ENCODE measurements around the gene MTFR2.
A peak's percentile ranks its signal among the peaks of the same experiment; 100 is the strongest.

MTFR2 gene

GRCh38 chr6:136249811-136250685, at the start of gene MTFR2:
Gene MTFR2 (minus strand): TSS chr6:136250311. CDS start chr6:136249099, 1,212 bp downstream.
- H3K27me3 ChIP-seq (ENCODE audit: insufficient read depth, low read length), result no peaks in the 10 kb centered on the region
- H3K4me1 ChIP-seq (ENCODE audit: insufficient read depth, low read length), result peaks cover 12% of the 10 kb centered on the region
- peak within 1 kb of the TSS; percentile 67 for H3K4me3 ChIP-seq (ENCODE audit: low read length)
- no peaks in the 10 kb centered on the region for H3K36me3 ChIP-seq (ENCODE audit: insufficient read depth, low read length)
- H2AFZ ChIP-seq (ENCODE audit: low read depth, low read length), result peak within 1 kb of the TSS; percentile 33
- no peaks in the 10 kb centered on the region for H3K9me3 ChIP-seq (ENCODE audit: low read length)

- no peak overlapping the region for H2AFZ ChIP-seq (ENCODE audit: low read depth, low read length)
- H3K36me3 ChIP-seq (ENCODE audit: insufficient read depth, low read length), result no peaks in the 10 kb centered on the region
- H3K27me3 ChIP-seq (ENCODE audit: insufficient read depth, low read length), result no peaks in the 10 kb centered on the region
- H3K9me3 ChIP-seq (ENCODE audit: low read length), result no peaks in the 10 kb centered on the region
- no peak overlapping the region for H3K4me3 ChIP-seq (ENCODE audit: low read length)
- H3K4me1 ChIP-seq (ENCODE audit: insufficient read depth, low read length), result peaks cover 9% of the 10 kb centered on the region
Measured at GRCh38 chr6:136294621-136295020, 44.5 kb upstream of the MTFR2 start.

GRCh38 chr6:136290410-136291010, 40.4 kb upstream of the MTFR2 start:
- H3K9me3 ChIP-seq (ENCODE audit: low read length), result no peaks in the 10 kb centered on the region
- H3K27me3 ChIP-seq (ENCODE audit: insufficient read depth, low read length), result no peaks in the 10 kb centered on the region
- no peaks in the 10 kb centered on the region for H3K36me3 ChIP-seq (ENCODE audit: insufficient read depth, low read length)
- H3K4me3 ChIP-seq (ENCODE audit: low read length), result peak overlapping the region; percentile 92
- peak overlapping the region; percentile 47 for H2AFZ ChIP-seq (ENCODE audit: low read depth, low read length)
- H3K4me1 ChIP-seq (ENCODE audit: insufficient read depth, low read length), result peaks cover 22% of the 10 kb centered on the region

GRCh38 chr6:136289579-136290409, 39.7 kb upstream of the MTFR2 start, which contains the start of gene BCLAF1:
Gene BCLAF1 (minus strand): TSS chr6:136289846. CDS start chr6:136279866, 9,980 bp downstream.
- Histone ChIP-seq H2AFZ (ENCODE audit: low read depth, low read length) (peak within 1 kb of the TSS; percentile 47), H3K4me3 (ENCODE audit: low read length) (peak within 1 kb of the TSS; percentile 92), H3K27me3 (ENCODE audit: insufficient read depth, low read length) (no peaks in the 10 kb centered on the region), H3K9me3 (ENCODE audit: low read length) (no peaks in the 10 kb centered on the region), H3K36me3 (ENCODE audit: insufficient read depth, low read length) (no peaks in the 10 kb centered on the region), H3K4me1 (ENCODE audit: insufficient read depth, low read length) (peaks cover 23% of the 10 kb centered on the region)

GRCh38 chr6:136289327-136289578, 39.1 kb upstream of the MTFR2 start:
- no peaks in the 10 kb centered on the region for H3K27me3 ChIP-seq (ENCODE audit: insufficient read depth, low read length)
- peak overlapping the region; percentile 92 for H3K4me3 ChIP-seq (ENCODE audit: low read length)
- no peaks in the 10 kb centered on the region for H3K9me3 ChIP-seq (ENCODE audit: low read length)
- peak overlapping the region; percentile 39 for H2AFZ ChIP-seq (ENCODE audit: low read depth, low read length)
- peaks cover 25% of the 10 kb centered on the region for H3K4me1 ChIP-seq (ENCODE audit: insufficient read depth, low read length)
- no peaks in the 10 kb centered on the region for H3K36me3 ChIP-seq (ENCODE audit: insufficient read depth, low read length)

GRCh38 chr6:136288566-136289326, 38.6 kb upstream of the MTFR2 start:
- no peaks in the 10 kb centered on the region for H3K36me3 ChIP-seq (ENCODE audit: insufficient read depth, low read length)
- peak overlapping the region; percentile 92 for H3K4me3 ChIP-seq (ENCODE audit: low read length)
- H3K9me3 ChIP-seq (ENCODE audit: low read length), result no peaks in the 10 kb centered on the region
- H2AFZ ChIP-seq (ENCODE audit: low read depth, low read length), result no peak overlapping the region
- H3K4me1 ChIP-seq (ENCODE audit: insufficient read depth, low read length), result peaks cover 25% of the 10 kb centered on the region
- H3K27me3 ChIP-seq (ENCODE audit: insufficient read depth, low read length), result no peaks in the 10 kb centered on the region

GRCh38 chr6:136284909-136285308, 34.8 kb upstream of the MTFR2 start:
- H2AFZ ChIP-seq (ENCODE audit: low read depth, low read length), result no peak overlapping the region
- H3K9me3 ChIP-seq (ENCODE audit: low read length), result no peaks in the 10 kb centered on the region
- peaks cover 19% of the 10 kb centered on the region for H3K4me1 ChIP-seq (ENCODE audit: insufficient read depth, low read length)
- H3K36me3 ChIP-seq (ENCODE audit: insufficient read depth, low read length), result peaks cover 19% of the 10 kb centered on the region
- H3K4me3 ChIP-seq (ENCODE audit: low read length), result no peak overlapping the region
- no peaks in the 10 kb centered on the region for H3K27me3 ChIP-seq (ENCODE audit: insufficient read depth, low read length)

GRCh38 chr6:136282906-136283305, 32.8 kb upstream of the MTFR2 start:
- Histone ChIP-seq H3K4me3 (ENCODE audit: low read length) (no peak overlapping the region), H3K36me3 (ENCODE audit: insufficient read depth, low read length) (peaks cover 33% of the 10 kb centered on the region), H3K4me1 (ENCODE audit: insufficient read depth, low read length) (peaks cover 13% of the 10 kb centered on the region), H3K9me3 (ENCODE audit: low read length) (no peaks in the 10 kb centered on the region), H3K27me3 (ENCODE audit: insufficient read depth, low read length) (no peaks in the 10 kb centered on the region), H2AFZ (ENCODE audit: low read depth, low read length) (no peak overlapping the region)

GRCh38 chr6:136280032-136280609, 30.0 kb upstream of the MTFR2 start:
- no peaks in the 10 kb centered on the region for H3K9me3 ChIP-seq (ENCODE audit: low read length)
- peaks cover 49% of the 10 kb centered on the region for H3K36me3 ChIP-seq (ENCODE audit: insufficient read depth, low read length)
- no peak overlapping the region for H2AFZ ChIP-seq (ENCODE audit: low read depth, low read length)

GRCh38 chr6:136274062-136274461, 24.0 kb upstream of the MTFR2 start:
- Histone ChIP-seq H3K4me3 (ENCODE audit: low read length) (no peak overlapping the region), H3K27me3 (ENCODE audit: insufficient read depth, low read length) (no peaks in the 10 kb centered on the region), H3K4me1 (ENCODE audit: insufficient read depth, low read length) (no peaks in the 10 kb centered on the region), H2AFZ (ENCODE audit: low read depth, low read length) (no peak overlapping the region), H3K9me3 (ENCODE audit: low read length) (no peaks in the 10 kb centered on the region), H3K36me3 (ENCODE audit: insufficient read depth, low read length) (peaks cover 80% of the 10 kb centered on the region)

More at GRCh38 chr6:136280032-136280609, 30.0 kb upstream of the MTFR2 start:
- Histone ChIP-seq H3K4me3 (ENCODE audit: low read length) (no peak overlapping the region), H3K27me3 (ENCODE audit: insufficient read depth, low read length) (no peaks in the 10 kb centered on the region), H3K4me1 (ENCODE audit: insufficient read depth, low read length) (peaks cover 6% of the 10 kb centered on the region)

- Histone ChIP-seq H3K9me3 (ENCODE audit: low read length) (no peaks in the 10 kb centered on the region), H2AFZ (ENCODE audit: low read depth, low read length) (no peak overlapping the region), H3K4me1 (ENCODE audit: insufficient read depth, low read length) (no peaks in the 10 kb centered on the region), H3K27me3 (ENCODE audit: insufficient read depth, low read length) (no peaks in the 10 kb centered on the region), H3K36me3 (ENCODE audit: insufficient read depth, low read length) (peaks cover 91% of the 10 kb centered on the region), H3K4me3 (ENCODE audit: low read length) (no peak overlapping the region)
Measured at GRCh38 chr6:136265101-136265500, 15.0 kb upstream of the MTFR2 start.

- Histone ChIP-seq H3K4me3 (ENCODE audit: low read length) (no peak overlapping the region), H3K27me3 (ENCODE audit: insufficient read depth, low read length) (no peaks in the 10 kb centered on the region), H3K9me3 (ENCODE audit: low read length) (no peaks in the 10 kb centered on the region), H3K4me1 (ENCODE audit: insufficient read depth, low read length) (no peaks in the 10 kb centered on the region), H3K36me3 (ENCODE audit: insufficient read depth, low read length) (peaks cover 89% of the 10 kb centered on the region), H2AFZ (ENCODE audit: low read depth, low read length) (no peak overlapping the region)
Measured at GRCh38 chr6:136262940-136263339, 12.8 kb upstream of the MTFR2 start.
